A673 (cell line): Measurements from ENCODE around the gene CCNK.

Experiments
- EZH2 ChIP-seq: fragments of 200-600 bp; sonication (generic); IDR thresholded peaks from 2 replicates; pipeline ENCODE4 v1.6.1; 2017; ENCODE audit warnings: borderline replicate concordance, low read depth, mild to moderate bottlenecking, mixed read lengths, antibody characterized with exemption, low read length; ENCODE audit not compliant: poor library complexity, severe bottlenecking
- TF ChIP-seq, protein P1 (sequence below): fragments of 300-800, 200-600 bp; sonication (generic); conservative IDR thresholded peaks from 2 replicates; pipeline ENCODE4 v1.5.1; 2017; ENCODE audit warnings: low read depth, mild to moderate bottlenecking, antibody characterized with exemption, low read length, moderate library complexity, mixed read lengths

DNA sequence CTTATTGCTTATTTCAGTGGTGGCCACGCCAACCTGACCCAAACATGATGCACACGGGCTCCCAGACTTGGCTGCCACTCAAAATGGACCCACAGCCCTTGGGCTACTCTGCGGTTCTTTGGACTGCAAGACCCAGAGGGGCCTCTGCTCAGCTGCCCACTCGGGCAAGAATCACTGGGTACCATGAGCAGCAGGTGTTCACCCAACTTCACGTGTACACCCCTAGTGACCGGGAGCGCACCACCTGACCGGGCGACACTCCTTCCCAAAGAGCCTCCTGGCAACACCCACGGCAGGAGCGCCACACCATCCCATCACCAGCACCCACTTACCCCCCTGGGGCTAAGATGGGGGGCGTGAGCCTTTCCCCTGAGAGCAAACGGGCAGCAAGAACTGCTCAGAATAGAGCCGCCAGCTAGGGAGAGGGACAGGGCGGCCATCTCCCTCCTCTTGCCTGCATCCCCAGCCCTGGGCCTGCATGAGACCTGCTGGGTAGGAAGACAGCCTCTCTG, 32.0 kb downstream of the CCNK start:
- TF ChIP-seq, protein P1, sequence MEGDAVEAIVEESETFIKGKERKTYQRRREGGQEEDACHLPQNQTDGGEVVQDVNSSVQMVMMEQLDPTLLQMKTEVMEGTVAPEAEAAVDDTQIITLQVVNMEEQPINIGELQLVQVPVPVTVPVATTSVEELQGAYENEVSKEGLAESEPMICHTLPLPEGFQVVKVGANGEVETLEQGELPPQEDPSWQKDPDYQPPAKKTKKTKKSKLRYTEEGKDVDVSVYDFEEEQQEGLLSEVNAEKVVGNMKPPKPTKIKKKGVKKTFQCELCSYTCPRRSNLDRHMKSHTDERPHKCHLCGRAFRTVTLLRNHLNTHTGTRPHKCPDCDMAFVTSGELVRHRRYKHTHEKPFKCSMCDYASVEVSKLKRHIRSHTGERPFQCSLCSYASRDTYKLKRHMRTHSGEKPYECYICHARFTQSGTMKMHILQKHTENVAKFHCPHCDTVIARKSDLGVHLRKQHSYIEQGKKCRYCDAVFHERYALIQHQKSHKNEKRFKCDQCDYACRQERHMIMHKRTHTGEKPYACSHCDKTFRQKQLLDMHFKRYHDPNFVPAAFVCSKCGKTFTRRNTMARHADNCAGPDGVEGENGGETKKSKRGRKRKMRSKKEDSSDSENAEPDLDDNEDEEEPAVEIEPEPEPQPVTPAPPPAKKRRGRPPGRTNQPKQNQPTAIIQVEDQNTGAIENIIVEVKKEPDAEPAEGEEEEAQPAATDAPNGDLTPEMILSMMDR, result no peak
- no peak for TF ChIP-seq EZH2
